Ishikawa (cell line): ENCODE measurements around the gene SYP.

Experiments used
- CEBPB ChIP-seq: IDR thresholded peaks from 2 replicates; pipeline ENCODE4 v1.6.1; 2012
- CREB1 ChIP-seq: IDR thresholded peaks from 2 replicates; pipeline ENCODE4 v1.6.1; 2012; ENCODE audit warnings: low read depth
- EP300 ChIP-seq: IDR thresholded peaks from 2 replicates; pipeline ENCODE4 v1.6.1; 2012; ENCODE audit warnings: borderline replicate concordance
- FOXM1 ChIP-seq: IDR thresholded peaks from 2 replicates; pipeline ENCODE4 v1.6.1; 2012; ENCODE audit warnings: low read depth, borderline replicate concordance
- MAX ChIP-seq: IDR thresholded peaks from 2 replicates; pipeline ENCODE4 v1.6.1; 2012
- REST ChIP-seq: IDR thresholded peaks from 2 replicates; pipeline ENCODE4 v1.6.1; 2012; ENCODE audit warnings: low read depth, mild to moderate bottlenecking
- TAF1 ChIP-seq: IDR thresholded peaks from 2 replicates; pipeline ENCODE4 v1.6.1; 2012; ENCODE audit warnings: low read depth, mild to moderate bottlenecking
- TCF12 ChIP-seq: IDR thresholded peaks from 2 replicates; pipeline ENCODE4 v1.6.1; 2012; ENCODE audit warnings: low read depth
- USF1 ChIP-seq: IDR thresholded peaks from 2 replicates; pipeline ENCODE4 v1.6.1; 2012
- YY1 ChIP-seq: IDR thresholded peaks from 2 replicates; pipeline ENCODE4 v1.6.1; 2012; ENCODE audit warnings: low read depth
- ZBTB7A ChIP-seq: IDR thresholded peaks from 2 replicates; pipeline ENCODE4 v1.6.1; 2012; ENCODE audit warnings: low read depth

DNA sequence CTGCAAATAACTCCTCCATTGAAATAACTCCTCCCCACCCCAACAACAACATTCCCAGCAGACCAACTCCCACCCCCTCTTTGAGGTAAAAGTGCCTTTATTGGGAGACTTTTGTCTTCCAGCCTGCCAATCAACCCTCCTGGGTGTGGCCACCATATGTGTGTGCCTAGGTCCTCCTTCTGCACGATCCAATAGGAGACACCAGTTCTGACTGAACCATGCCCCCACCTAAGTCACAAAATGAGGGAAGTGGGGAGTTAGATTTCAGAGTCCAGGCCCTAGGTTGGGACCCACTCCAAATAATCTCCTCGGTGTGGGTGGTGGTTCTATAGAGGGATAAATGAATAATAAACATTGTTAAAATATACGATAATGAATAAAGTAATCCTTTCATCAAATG is 25.3 kb downstream of the SYP start:
- TF ChIP-seq REST: no peak
- no peak for TF ChIP-seq USF1
- TF ChIP-seq TAF1: no peak
- no peak for TF ChIP-seq FOXM1
- TF ChIP-seq EP300: no peak
- no peak for TF ChIP-seq CEBPB
- TF ChIP-seq MAX: no peak
- TF ChIP-seq CREB1: no peak
- TF ChIP-seq TCF12: no peak
- TF ChIP-seq YY1: no peak
- TF ChIP-seq ZBTB7A: no peak
